HepG2 (cell line): Measurements from ENCODE around the gene RAD23A. TPM values are rescaled to one million over a fixed set of nuclear protein-coding genes. Genes with fewer than 3 reads are reported as not detected.

Experiments
- FOXA1 ChIP-seq, 2 experiments: fragments of 450-650 bp in 1 of 2; sonication (generic) in 1 of 2; formaldehyde crosslinking in 1 of 2; IDR thresholded peaks; 2 replicates each; pipeline versions ENCODE4 v1.4.0 to v1.6.1; 2016 to 2020; ENCODE audit warnings: missing genetic modification reagents in 1 of 2
- GPBP1L1 ChIP-seq: sonication (generic); formaldehyde crosslinking; IDR thresholded peaks from 2 replicates; pipeline ENCODE4 v1.5.0; 2020; ENCODE audit warnings: mild to moderate bottlenecking, missing genetic modification reagents
- KDM1A ChIP-seq: IDR thresholded peaks from 2 replicates; pipeline ENCODE4 v1.6.1; 2016; ENCODE audit warnings: missing compliant biosample characterization
- MIER2 ChIP-seq: IDR thresholded peaks from 2 replicates; pipeline ENCODE4 v1.6.1; 2016; ENCODE audit warnings: missing biosample characterization, missing genetic modification reagents
- MLXIP ChIP-seq: sonication (generic); formaldehyde crosslinking; IDR thresholded peaks from 2 replicates; pipeline ENCODE4 v1.9.0; 2021; ENCODE audit warnings: missing genetic modification reagents, borderline replicate concordance
- THAP11 ChIP-seq: IDR thresholded peaks from 2 replicates; pipeline ENCODE4 v1.6.1; 2016; ENCODE audit warnings: missing biosample characterization, missing genetic modification reagents
- ZNF276 ChIP-seq: sonication (generic); formaldehyde crosslinking; IDR thresholded peaks from 2 replicates; pipeline ENCODE4 v1.4.0; 2020; ENCODE audit warnings: mild to moderate bottlenecking, low read depth, missing genetic modification reagents
- ZNF564 ChIP-seq: sonication (generic); formaldehyde crosslinking; IDR thresholded peaks from 2 replicates; pipeline ENCODE4 v1.8.1; 2023; ENCODE audit warnings: mild to moderate bottlenecking, missing genetic modification reagents
- ZNF670 ChIP-seq: sonication (generic); formaldehyde crosslinking; IDR thresholded peaks from 2 replicates; pipeline ENCODE4 v1.8.0; 2022; ENCODE audit warnings: mild to moderate bottlenecking, missing genetic modification reagents, borderline replicate concordance
- ZNF740 ChIP-seq: sonication (generic); formaldehyde crosslinking; IDR thresholded peaks from 2 replicates; pipeline ENCODE4 v1.4.0; 2020; ENCODE audit warnings: missing genetic modification reagents
- ZNF83 ChIP-seq: sonication (generic); formaldehyde crosslinking; IDR thresholded peaks from 2 replicates; pipeline ENCODE4 v1.4.0; 2020; ENCODE audit warnings: missing genetic modification reagents, mild to moderate bottlenecking, borderline replicate concordance
- ZNF879 ChIP-seq: sonication (generic); formaldehyde crosslinking; IDR thresholded peaks from 2 replicates; pipeline ENCODE4 v1.8.1; 2023; ENCODE audit warnings: missing genetic modification reagents
- ZSCAN30 ChIP-seq: sonication (generic); formaldehyde crosslinking; IDR thresholded peaks from 2 replicates; pipeline ENCODE4 v1.5.0; 2020; ENCODE audit warnings: mild to moderate bottlenecking, missing genetic modification reagents
- polyA plus RNA-seq, 8 experiments: library from polyadenylated mRNA; depleted of rRNA in 3 of 8; stranded (reverse) in 7 of 8; unstranded in 1 of 8; fragments of >200 nt; fragmentation: Illumina TruSeq in 4 of 8; extraction: Trizol in 4 of 8; gene quantifications; 2 replicates each; pipeline versions ENCODE4 v1.2.1 to v1.2.3, GENCODE V29; 2011 to 2016; ENCODE audit warnings: low read depth in 4 of 8, missing spikeins in 1 of 8, mixed read lengths in 1 of 8; ENCODE audit not compliant: insufficient read depth in 1 of 8
- total RNA-seq, 5 experiments: library from RNA; depleted of rRNA; stranded (reverse); fragments of >200 nt; fragmentation: Illumina TruSeq; extraction: Trizol; gene quantifications; 2 replicates each; pipeline ENCODE4 v1.2.3, GENCODE V29; 2016; ENCODE audit warnings: low read depth in 1 of 5
- TF ChIP-seq, protein P1 (sequence below): sonication (generic); formaldehyde crosslinking; IDR thresholded peaks from 2 replicates; pipeline ENCODE4 v1.4.0; 2020; ENCODE audit warnings: missing genetic modification reagents
- TF ChIP-seq, protein P2 (sequence below): sonication (generic); formaldehyde crosslinking; IDR thresholded peaks from 2 replicates; pipeline ENCODE4 v1.5.1; 2020; ENCODE audit warnings: mild to moderate bottlenecking, moderate library complexity, missing genetic modification reagents
- TF ChIP-seq, protein P3 (sequence below): sonication (generic); formaldehyde crosslinking; IDR thresholded peaks from 2 replicates; pipeline ENCODE4 v1.4.0; 2020; ENCODE audit warnings: missing genetic modification reagents

Gene RAD23A
- total and polyA plus RNA-seq, 2 of the 13 experiments (the other 11 are each of a cell fraction or from before 2014, with no cell fraction given), result 42.5 to 54.2 TPM

DNA sequence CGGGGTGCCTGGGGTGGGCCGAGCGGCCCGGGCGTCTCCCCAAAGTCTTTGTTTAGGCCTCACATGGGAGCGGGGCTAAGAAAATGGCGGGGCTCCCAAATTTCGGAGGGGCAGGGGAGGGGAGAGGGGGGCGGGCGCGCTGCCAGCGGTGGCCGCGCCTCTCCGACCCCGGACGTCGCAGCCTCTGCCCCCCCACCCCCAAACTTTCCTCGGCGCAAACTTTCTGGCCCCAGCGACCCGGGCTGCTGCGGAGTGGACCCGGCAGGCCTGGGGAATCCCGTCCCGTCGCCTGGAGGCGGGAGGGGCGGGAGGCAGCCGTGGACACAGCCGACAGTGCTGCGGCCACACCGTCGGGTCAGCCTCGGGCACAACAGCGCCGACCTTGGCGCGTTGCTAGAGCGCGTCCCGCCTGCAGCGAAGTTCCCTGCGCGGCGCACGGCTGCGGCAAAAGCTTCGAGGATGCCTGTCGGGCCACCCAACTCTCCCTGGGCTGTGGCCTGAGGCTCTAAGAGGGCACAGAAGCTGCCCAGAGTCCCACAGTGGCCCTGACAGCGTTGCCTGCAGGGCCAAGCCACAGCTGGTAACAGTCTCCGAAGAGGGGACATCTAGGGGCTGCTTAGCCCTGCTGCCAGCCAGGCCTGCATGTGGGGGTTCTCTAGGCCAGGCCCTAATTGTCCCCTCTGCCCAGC is 50.9 kb downstream of the RAD23A start (continued):
- TF ChIP-seq MLXIP (CRISPR knock-in tag), result no peak
- peak; percentile 67; the same call in 1 of the 2 replicates for TF ChIP-seq ZNF740 (CRISPR knock-in tag)
- no peak for TF ChIP-seq ZSCAN30 (CRISPR knock-in tag)
- TF ChIP-seq ZNF83 (CRISPR knock-in tag), result no peak
- peak; percentile 17; the same call in 1 of the 2 replicates for TF ChIP-seq ZNF564 (CRISPR knock-in tag)
- TF ChIP-seq, protein P1, sequence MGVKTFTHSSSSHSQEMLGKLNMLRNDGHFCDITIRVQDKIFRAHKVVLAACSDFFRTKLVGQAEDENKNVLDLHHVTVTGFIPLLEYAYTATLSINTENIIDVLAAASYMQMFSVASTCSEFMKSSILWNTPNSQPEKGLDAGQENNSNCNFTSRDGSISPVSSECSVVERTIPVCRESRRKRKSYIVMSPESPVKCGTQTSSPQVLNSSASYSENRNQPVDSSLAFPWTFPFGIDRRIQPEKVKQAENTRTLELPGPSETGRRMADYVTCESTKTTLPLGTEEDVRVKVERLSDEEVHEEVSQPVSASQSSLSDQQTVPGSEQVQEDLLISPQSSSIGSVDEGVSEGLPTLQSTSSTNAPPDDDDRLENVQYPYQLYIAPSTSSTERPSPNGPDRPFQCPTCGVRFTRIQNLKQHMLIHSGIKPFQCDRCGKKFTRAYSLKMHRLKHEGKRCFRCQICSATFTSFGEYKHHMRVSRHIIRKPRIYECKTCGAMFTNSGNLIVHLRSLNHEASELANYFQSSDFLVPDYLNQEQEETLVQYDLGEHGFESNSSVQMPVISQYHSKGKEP (CRISPR knock-in tag), result no peak
- no peak for TF ChIP-seq FOXA1 (IDR thresholded peaks at IDR 0.05)
- peak; percentile 6; the same call in 1 of the 2 replicates for TF ChIP-seq FOXA1 (CRISPR knock-in tag; IDR thresholded peaks at IDR 0.05)
- TF ChIP-seq, protein P2, sequence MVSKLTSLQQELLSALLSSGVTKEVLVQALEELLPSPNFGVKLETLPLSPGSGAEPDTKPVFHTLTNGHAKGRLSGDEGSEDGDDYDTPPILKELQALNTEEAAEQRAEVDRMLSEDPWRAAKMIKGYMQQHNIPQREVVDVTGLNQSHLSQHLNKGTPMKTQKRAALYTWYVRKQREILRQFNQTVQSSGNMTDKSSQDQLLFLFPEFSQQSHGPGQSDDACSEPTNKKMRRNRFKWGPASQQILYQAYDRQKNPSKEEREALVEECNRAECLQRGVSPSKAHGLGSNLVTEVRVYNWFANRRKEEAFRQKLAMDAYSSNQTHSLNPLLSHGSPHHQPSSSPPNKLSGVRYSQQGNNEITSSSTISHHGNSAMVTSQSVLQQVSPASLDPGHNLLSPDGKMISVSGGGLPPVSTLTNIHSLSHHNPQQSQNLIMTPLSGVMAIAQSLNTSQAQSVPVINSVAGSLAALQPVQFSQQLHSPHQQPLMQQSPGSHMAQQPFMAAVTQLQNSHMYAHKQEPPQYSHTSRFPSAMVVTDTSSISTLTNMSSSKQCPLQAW (CRISPR knock-in tag), result 0 out of 2 replicates have a peak, but pooled peaks have one; percentile 9
- TF ChIP-seq GPBP1L1, result no peak
- TF ChIP-seq KDM1A (CRISPR knock-in tag), result no peak
- 0 out of 2 replicates have a peak, but pooled peaks have one; percentile 63 for TF ChIP-seq ZNF276 (CRISPR knock-in tag)
- TF ChIP-seq ZNF879, result no peak
- TF ChIP-seq, protein P3, sequence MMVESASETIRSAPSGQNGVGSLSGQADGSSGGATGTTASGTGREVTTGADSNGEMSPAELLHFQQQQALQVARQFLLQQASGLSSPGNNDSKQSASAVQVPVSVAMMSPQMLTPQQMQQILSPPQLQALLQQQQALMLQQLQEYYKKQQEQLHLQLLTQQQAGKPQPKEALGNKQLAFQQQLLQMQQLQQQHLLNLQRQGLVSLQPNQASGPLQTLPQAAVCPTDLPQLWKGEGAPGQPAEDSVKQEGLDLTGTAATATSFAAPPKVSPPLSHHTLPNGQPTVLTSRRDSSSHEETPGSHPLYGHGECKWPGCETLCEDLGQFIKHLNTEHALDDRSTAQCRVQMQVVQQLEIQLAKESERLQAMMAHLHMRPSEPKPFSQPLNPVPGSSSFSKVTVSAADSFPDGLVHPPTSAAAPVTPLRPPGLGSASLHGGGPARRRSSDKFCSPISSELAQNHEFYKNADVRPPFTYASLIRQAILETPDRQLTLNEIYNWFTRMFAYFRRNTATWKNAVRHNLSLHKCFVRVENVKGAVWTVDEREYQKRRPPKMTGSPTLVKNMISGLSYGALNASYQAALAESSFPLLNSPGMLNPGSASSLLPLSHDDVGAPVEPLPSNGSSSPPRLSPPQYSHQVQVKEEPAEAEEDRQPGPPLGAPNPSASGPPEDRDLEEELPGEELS (CRISPR knock-in tag), result no peak
- TF ChIP-seq THAP11 (CRISPR knock-in tag), result no peak
- no peak for TF ChIP-seq ZNF670 (CRISPR knock-in tag)
- TF ChIP-seq MIER2 (CRISPR knock-in tag), result no peak
